Stimulated activated CD4-positive, alpha-beta T cell treated with anti-CD3 and anti-CD28 coated beads, Interleukin-2, amount 100 ng/mL, for 48 hours (primary cell): ENCODE measurements around the gene HPCAL1.

Experiments used
- DNase-seq, 2 donors: peaks; one replicate each; pipeline ENCODE4 v3.0.0-alpha.2; 2020

The HPCAL1 gene

GRCh38 chr2:10304458-10305253, 2.0 kb downstream of the HPCAL1 start:
- DNase-seq: no peak

- peak in 1 of 2 donors; percentile 39 for DNase-seq
Observed at GRCh38 chr2:10305254-10305635, 2.5 kb downstream of the HPCAL1 start.

GRCh38 chr2:10305715-10306114, 3.0 kb downstream of the HPCAL1 start:
- DNase-seq: peak in 1 of 2 donors; percentile 43

GRCh38 chr2:10306901-10307463, 4.3 kb downstream of the HPCAL1 start:
- no peak for DNase-seq

GRCh38 chr2:10307561-10308156, 5.0 kb downstream of the HPCAL1 start:
- DNase-seq: no peak

GRCh38 chr2:10308866-10309265, 6.2 kb downstream of the HPCAL1 start:
- DNase-seq: no peak

GRCh38 chr2:10309286-10309685, 6.6 kb downstream of the HPCAL1 start:
- DNase-seq: no peak

GRCh38 chr2:10310309-10310888, 7.7 kb downstream of the HPCAL1 start:
- no peak for DNase-seq

- no peak for DNase-seq
Observed at GRCh38 chr2:10311736-10312135, 9.0 kb downstream of the HPCAL1 start.

GRCh38 chr2:10312437-10312957, 9.8 kb downstream of the HPCAL1 start:
- no peak for DNase-seq

GRCh38 chr2:10316336-10316735, 13.6 kb downstream of the HPCAL1 start:
- no peak for DNase-seq

- DNase-seq: no peak
Observed at GRCh38 chr2:10316860-10317259, 14.2 kb downstream of the HPCAL1 start.

- DNase-seq: no peak
Observed at GRCh38 chr2:10317646-10318045, 14.9 kb downstream of the HPCAL1 start.

- no peak for DNase-seq
Observed at GRCh38 chr2:10318345-10318744, 15.6 kb downstream of the HPCAL1 start.

- no peak for DNase-seq
Observed at GRCh38 chr2:10319892-10320574, 17.3 kb downstream of the HPCAL1 start.

GRCh38 chr2:10320575-10320931, 17.8 kb downstream of the HPCAL1 start:
- no peak for DNase-seq

- no peak for DNase-seq
Observed at GRCh38 chr2:10320933-10321332, 18.2 kb downstream of the HPCAL1 start.

GRCh38 chr2:10321622-10322021, 18.9 kb downstream of the HPCAL1 start:
- no peak for DNase-seq

- DNase-seq: no peak
Observed at GRCh38 chr2:10322481-10322880, 19.8 kb downstream of the HPCAL1 start.

GRCh38 chr2:10322973-10323372, 20.3 kb downstream of the HPCAL1 start:
- DNase-seq: no peak

GRCh38 chr2:10323535-10323934, 20.8 kb downstream of the HPCAL1 start:
- no peak for DNase-seq

GRCh38 chr2:10324095-10324832, 21.6 kb downstream of the HPCAL1 start:
- DNase-seq: no peak
